Measurements from ENCODE around the gene PALS2.

DNA sequence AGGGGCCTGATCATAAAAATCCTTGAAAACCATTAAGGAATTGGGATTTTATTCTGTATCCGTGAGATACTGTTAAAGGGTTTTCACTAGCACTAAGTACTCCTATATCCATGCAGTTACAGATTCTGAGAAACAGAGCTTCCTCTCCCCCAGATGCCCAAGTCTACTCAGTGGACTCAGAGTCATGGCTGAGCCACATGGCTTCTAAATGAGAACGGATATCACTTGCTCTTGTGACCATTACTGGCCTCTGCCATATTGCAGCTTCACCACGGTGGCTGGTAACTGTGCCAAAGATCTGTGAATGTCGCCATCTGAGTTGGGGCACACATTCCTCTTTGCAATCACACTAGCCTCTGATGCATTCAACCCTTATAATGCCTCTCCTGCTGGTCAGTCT, 42.0 kb upstream of the PALS2 start:
- TF ChIP-seq CTCF (IDR thresholded peaks at IDR 0.05): no peak
- TF ChIP-seq POLR2AphosphoS5 (IDR thresholded peaks at IDR 0.05): no peak
- no peak for TF ChIP-seq POLR2A (IDR thresholded peaks at IDR 0.05)

All from prostate gland (tissue), 2 donors.